Sigmoid colon (tissue), 4 donors: ENCODE data around the gene GMDS.

ENCODE experiments used
- POLR2A ChIP-seq, 2 donors: fragments of 450-650 bp; IDR thresholded peaks; one replicate each; pipeline ENCODE4 v1.6.1; 2016; ENCODE audit warnings: antibody characterized with exemption in 2 of 2, mild to moderate bottlenecking in 2 of 2, moderate library complexity in 2 of 2
- POLR2AphosphoS5 ChIP-seq, 4 donors: sonication (generic); formaldehyde crosslinking; IDR thresholded peaks; one replicate each; pipeline ENCODE4 v1.6.1; 2017; ENCODE audit warnings: antibody characterized with exemption in 4 of 4
- TF ChIP-seq, protein P1 (sequence below), 4 experiments: fragments of 450-650 bp in 3 of 4; fragments of 200-600 bp in 1 of 4; IDR thresholded peaks; one replicate each; pipeline ENCODE4 v1.5.1; 2016 to 2019; ENCODE audit warnings: antibody characterized with exemption in 4 of 4, mild to moderate bottlenecking in 3 of 4, moderate library complexity in 2 of 4

DNA sequence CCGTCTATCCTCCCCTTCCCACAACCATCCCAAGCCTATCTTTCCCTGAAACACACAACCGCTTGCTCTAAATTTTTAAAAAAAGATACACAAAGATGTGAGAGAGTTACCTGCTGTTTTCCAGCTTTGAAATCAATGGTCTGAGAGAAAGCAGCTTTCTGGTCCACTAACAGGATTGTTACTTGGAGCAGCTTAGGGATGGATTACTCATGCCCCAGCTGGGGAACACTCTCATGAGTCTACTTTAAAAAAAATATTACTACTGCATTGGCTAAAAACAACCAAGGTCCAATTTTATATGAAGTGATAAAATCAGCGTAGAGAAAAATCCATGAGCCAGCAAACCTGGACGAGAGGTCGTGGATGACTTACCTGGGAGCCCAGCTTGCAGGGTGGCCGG, 665.3 kb downstream of the GMDS start:
- TF ChIP-seq, protein P1, sequence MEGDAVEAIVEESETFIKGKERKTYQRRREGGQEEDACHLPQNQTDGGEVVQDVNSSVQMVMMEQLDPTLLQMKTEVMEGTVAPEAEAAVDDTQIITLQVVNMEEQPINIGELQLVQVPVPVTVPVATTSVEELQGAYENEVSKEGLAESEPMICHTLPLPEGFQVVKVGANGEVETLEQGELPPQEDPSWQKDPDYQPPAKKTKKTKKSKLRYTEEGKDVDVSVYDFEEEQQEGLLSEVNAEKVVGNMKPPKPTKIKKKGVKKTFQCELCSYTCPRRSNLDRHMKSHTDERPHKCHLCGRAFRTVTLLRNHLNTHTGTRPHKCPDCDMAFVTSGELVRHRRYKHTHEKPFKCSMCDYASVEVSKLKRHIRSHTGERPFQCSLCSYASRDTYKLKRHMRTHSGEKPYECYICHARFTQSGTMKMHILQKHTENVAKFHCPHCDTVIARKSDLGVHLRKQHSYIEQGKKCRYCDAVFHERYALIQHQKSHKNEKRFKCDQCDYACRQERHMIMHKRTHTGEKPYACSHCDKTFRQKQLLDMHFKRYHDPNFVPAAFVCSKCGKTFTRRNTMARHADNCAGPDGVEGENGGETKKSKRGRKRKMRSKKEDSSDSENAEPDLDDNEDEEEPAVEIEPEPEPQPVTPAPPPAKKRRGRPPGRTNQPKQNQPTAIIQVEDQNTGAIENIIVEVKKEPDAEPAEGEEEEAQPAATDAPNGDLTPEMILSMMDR (IDR thresholded peaks at IDR 0.05) = no peak
- no peak for TF ChIP-seq POLR2A (IDR thresholded peaks at IDR 0.05)
- no peak for TF ChIP-seq POLR2AphosphoS5 (IDR thresholded peaks at IDR 0.05)
